ENCODE data around the gene INPP5J.

INPP5J gene

DNA sequence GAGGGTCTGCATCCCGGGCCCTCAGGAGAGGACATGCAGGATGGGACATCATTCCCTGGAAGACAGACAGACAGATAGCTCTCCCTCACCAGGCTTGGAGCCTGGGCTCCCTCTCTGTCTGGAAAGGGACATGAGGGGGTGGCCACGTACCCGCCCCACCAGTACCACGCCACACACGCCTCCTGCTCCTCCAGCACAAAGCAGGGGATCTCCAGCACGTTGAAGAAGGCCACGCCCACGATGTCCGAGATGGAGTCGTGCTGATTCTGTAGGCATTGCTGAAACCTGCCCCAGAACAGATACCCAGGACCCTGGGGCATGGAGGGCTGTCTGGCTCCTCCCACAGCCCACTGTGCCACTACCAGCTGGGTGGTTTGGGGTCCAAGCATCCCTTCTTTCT is 15.4 kb downstream of the INPP5J start:
- CTCF ChIA-PET, result no interaction called here
- no peak for DNase-seq (ENCODE audit: extremely low spot score)
- POLR2A ChIA-PET, result no interaction called here
- TF ChIP-seq HDGF (IDR thresholded peaks at IDR 0.05; ENCODE audit: borderline replicate concordance) (no peak), ARNT (IDR thresholded peaks at IDR 0.05) (no peak), ZNF384 (IDR thresholded peaks at IDR 0.05) (no peak), SP1 (IDR thresholded peaks at IDR 0.05) (no peak), FOXM1 (IDR thresholded peaks at IDR 0.05; ENCODE audit: borderline replicate concordance) (no peak), ELF4 (IDR thresholded peaks at IDR 0.05) (no peak), L3MBTL2 (conservative IDR thresholded peaks at IDR 0.05) (no peak)
- TF ChIP-seq, protein P1, sequence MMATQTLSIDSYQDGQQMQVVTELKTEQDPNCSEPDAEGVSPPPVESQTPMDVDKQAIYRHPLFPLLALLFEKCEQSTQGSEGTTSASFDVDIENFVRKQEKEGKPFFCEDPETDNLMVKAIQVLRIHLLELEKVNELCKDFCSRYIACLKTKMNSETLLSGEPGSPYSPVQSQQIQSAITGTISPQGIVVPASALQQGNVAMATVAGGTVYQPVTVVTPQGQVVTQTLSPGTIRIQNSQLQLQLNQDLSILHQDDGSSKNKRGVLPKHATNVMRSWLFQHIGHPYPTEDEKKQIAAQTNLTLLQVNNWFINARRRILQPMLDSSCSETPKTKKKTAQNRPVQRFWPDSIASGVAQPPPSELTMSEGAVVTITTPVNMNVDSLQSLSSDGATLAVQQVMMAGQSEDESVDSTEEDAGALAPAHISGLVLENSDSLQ (IDR thresholded peaks at IDR 0.05), result no peak

DNA sequence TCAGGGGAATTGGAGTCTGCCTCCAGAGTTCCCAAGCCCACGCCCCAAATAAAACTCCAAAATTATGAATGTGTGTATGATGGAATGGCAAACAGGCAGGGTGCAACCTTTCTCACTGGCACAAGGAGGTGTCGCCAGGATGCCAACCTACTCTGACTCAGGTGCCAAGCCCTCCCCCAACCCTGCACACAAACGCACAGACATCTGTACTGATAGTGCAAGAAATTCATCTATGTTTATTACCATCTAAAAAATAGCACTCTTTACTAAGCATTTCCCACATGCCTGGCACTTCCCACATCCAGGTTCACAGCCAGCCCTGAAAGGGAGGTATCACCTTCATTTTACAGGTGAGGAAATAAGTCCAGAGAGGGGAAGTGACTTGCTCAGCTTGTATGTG is 16.3 kb downstream of the INPP5J start:
- POLR2A ChIA-PET, result interaction anchor here (0.7 kb wide), 1 partner anchor 11 kb away, joined by 3 read pairs; no protein-coding TSS in a partner anchor
- TF ChIP-seq HDGF (IDR thresholded peaks at IDR 0.05; ENCODE audit: borderline replicate concordance) (no peak), NFRKB (IDR thresholded peaks at IDR 0.05) (no peak), TARDBP (IDR thresholded peaks at IDR 0.05) (no peak), BHLHE40 (IDR thresholded peaks at IDR 0.05; ENCODE audit: borderline replicate concordance) (no peak), FOXM1 (IDR thresholded peaks at IDR 0.05; ENCODE audit: borderline replicate concordance) (no peak), L3MBTL2 (conservative IDR thresholded peaks at IDR 0.05) (no peak), FOXA1 (IDR thresholded peaks at IDR 0.05) (no peak), ZNF384 (IDR thresholded peaks at IDR 0.05) (no peak), CTBP1 (IDR thresholded peaks at IDR 0.05; ENCODE audit: borderline replicate concordance) (no peak), ELF4 (IDR thresholded peaks at IDR 0.05) (no peak), FOXK2 (IDR thresholded peaks at IDR 0.05) (no peak), SP1 (IDR thresholded peaks at IDR 0.05) (no peak), ARNT (IDR thresholded peaks at IDR 0.05) (no peak), LEF1 (IDR thresholded peaks at IDR 0.05; ENCODE audit: borderline replicate concordance) (no peak), SUZ12 (IDR thresholded peaks at IDR 0.05) (no peak)
- TF ChIP-seq, protein P1 (IDR thresholded peaks at IDR 0.05), result no peak
- CTCF ChIA-PET, result interaction anchor here (0.5 kb wide), 1 partner anchor 9 kb away, joined by 3 read pairs; no protein-coding TSS in a partner anchor
- DNase-seq (ENCODE audit: extremely low spot score), result no peak

DNA sequence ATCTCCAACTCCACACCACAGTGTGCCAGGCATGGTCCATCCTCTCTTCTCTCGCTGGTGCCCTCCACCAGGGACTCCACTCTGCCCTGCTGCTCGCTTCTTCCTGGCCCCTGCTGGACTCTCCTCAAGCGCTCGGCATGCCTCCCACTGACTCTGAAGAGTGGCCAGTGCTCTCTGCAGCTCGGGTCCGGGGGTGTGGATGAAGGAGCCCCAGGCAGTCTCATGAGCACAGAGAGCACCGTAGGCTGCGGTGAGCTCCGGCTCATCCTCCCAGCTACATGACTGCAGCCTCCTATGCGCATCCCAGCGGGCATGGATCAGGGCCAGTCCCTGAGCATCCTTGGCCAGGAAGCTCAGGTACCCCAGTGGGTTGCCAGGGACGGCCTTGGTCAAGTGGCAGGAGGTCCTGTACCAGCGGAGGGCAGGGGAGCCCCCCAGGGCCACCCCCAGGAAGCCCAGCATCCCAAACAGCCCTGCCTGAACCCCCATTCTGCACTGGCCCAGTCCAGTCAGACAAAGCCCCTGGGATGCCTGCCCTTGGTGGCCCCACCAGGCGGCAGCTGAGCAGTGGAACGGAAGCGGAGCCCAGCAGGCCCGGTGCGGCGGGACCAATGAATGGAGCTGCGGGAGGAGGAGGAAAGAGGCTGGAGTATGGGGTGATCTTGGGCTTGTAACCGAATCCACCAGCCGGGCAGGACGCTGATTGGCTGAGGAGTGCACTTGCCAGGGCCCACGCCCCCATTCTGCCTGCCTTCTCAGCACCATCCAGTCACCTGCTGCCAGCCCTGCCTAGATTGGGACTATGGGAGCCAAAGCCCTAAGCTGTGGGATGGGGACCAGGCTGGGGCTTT is 17.3 kb downstream of the INPP5J start, which contains the start of gene PLA2G3:
PLA2G3 (minus strand) TSS at position 643 of the 851 bp plus-strand sequence; CDS start at position 489, 154 bp downstream.
- ChIA-PET POLR2A (interaction anchor here (1.0 kb wide), 2 partner anchors 12 to 19 kb away, joined by 3 to 4 read pairs; no protein-coding TSS in a partner anchor), CTCF (interaction anchor here (0.9 to 1.3 kb wide), 2 partner anchors 33 to 72 kb away, joined by 3 to 4 read pairs; partner anchors contain the start of genes LIMK2 and SELENOM)
- no peak for DNase-seq (ENCODE audit: extremely low spot score)
- TF ChIP-seq FOXK2 (IDR thresholded peaks at IDR 0.05) (no peak), L3MBTL2 (conservative IDR thresholded peaks at IDR 0.05) (no peak), SP1 (IDR thresholded peaks at IDR 0.05) (no peak)

DNA sequence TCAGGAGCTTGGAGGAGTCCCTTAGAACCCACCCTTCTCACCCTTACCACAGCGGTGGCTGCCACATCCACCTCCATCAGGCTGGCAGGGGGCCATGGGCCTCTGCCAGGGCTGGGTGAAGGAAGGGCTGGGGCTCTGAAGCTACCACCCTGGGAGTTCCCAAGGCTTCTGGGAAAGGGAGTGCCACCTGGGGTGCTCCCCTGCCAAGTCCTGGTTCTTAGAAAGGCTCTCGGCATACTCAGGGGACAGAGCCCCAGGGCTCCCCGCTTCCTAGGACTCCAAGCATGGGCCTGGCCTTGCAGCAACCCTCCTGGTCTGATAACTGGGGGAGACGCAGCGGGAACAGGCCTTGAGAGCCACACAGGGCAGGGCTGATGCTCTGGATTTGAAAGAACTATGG is 18.0 kb downstream of the INPP5J start:
- no peak for TF ChIP-seq ARNT (IDR thresholded peaks at IDR 0.05)
- TF ChIP-seq FOXK2 (IDR thresholded peaks at IDR 0.05), result no peak
- ChIA-PET POLR2A (interaction anchor here (1.0 kb wide), 2 partner anchors 13 to 18 kb away, joined by 3 to 4 read pairs; no protein-coding TSS in a partner anchor), CTCF (interaction anchor here (0.9 to 1.3 kb wide), 2 partner anchors 33 to 71 kb away, joined by 3 to 4 read pairs; partner anchors contain the start of genes LIMK2 and SELENOM)
- no peak for DNase-seq (ENCODE audit: extremely low spot score)

DNA sequence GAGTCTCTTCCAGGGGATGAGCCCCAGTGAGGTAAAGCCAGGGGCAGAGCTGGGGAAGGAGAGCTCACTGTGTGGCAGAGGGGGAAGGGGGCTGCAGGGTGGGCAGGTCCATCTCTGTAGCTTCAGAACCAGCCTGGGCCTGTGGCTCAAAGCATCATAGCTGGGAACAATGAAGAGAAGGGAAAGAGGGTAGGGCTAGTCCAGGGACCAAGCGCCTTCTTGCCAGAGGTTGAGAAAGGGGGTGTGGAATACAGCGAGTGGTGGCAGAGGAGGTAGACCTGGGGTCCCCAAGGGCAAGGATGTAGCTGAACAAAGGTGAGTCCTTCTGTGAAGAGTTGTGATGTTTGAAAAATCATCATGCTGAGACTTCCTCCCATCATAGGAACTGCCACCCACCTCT is 18.8 kb downstream of the INPP5J start:
- ChIA-PET POLR2A (interaction anchor here (1.0 kb wide), 1 partner anchor 173 kb away, joined by 3 read pairs; the partner anchor contains the start of genes MORC2 and TUG1), CTCF (interaction anchor here (1.3 kb wide), 1 partner anchor 34 kb away, joined by 4 read pairs; the partner anchor contains the start of gene SELENOM)
- DNase-seq (ENCODE audit: extremely low spot score), result no peak
- TF ChIP-seq ELF4 (IDR thresholded peaks at IDR 0.05), result no peak
- no peak for TF ChIP-seq BHLHE40 (IDR thresholded peaks at IDR 0.05; ENCODE audit: borderline replicate concordance)
- no peak for TF ChIP-seq ARNT (IDR thresholded peaks at IDR 0.05)
- TF ChIP-seq NFRKB (IDR thresholded peaks at IDR 0.05), result no peak
- TF ChIP-seq LEF1 (IDR thresholded peaks at IDR 0.05; ENCODE audit: borderline replicate concordance), result no peak
- TF ChIP-seq, protein P1 (IDR thresholded peaks at IDR 0.05), result no peak
- TF ChIP-seq FOXA1 (IDR thresholded peaks at IDR 0.05), result no peak
- TF ChIP-seq FOXK2 (IDR thresholded peaks at IDR 0.05), result no peak
- TF ChIP-seq FOXM1 (IDR thresholded peaks at IDR 0.05; ENCODE audit: borderline replicate concordance), result no peak
- no peak for TF ChIP-seq SUZ12 (IDR thresholded peaks at IDR 0.05)
- no peak for TF ChIP-seq CTBP1 (IDR thresholded peaks at IDR 0.05; ENCODE audit: borderline replicate concordance)
- TF ChIP-seq SP1 (IDR thresholded peaks at IDR 0.05), result no peak
- no peak for TF ChIP-seq TARDBP (IDR thresholded peaks at IDR 0.05)
- no peak for TF ChIP-seq ZNF384 (IDR thresholded peaks at IDR 0.05)
- TF ChIP-seq L3MBTL2 (conservative IDR thresholded peaks at IDR 0.05), result no peak
- TF ChIP-seq HDGF (IDR thresholded peaks at IDR 0.05; ENCODE audit: borderline replicate concordance), result no peak

DNA sequence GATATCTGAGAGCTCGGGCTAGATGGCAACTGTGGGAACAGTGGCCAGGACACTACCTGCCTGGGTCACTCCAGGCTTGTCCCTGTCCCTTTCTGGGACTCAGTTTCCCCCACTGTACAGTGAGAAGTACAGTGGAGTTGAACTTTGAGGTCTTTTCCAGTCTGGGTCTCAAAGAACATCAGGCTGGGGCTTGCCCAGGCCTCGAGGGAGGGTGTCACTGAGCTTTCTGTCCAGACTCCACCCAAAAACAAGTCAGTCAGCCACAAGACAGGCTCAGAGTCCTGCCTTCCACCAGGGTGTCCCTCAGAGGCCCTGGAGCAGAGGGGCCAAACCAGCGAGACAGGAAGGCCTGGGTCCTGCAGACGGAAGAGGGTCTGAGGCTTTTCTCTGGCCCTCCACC is 19.5 kb downstream of the INPP5J start:
- TF ChIP-seq FOXM1 (IDR thresholded peaks at IDR 0.05; ENCODE audit: borderline replicate concordance) (no peak), FOXA1 (IDR thresholded peaks at IDR 0.05) (no peak), ARNT (IDR thresholded peaks at IDR 0.05) (no peak), SUZ12 (IDR thresholded peaks at IDR 0.05) (no peak), NFRKB (IDR thresholded peaks at IDR 0.05) (no peak), SP1 (IDR thresholded peaks at IDR 0.05) (no peak), CTBP1 (IDR thresholded peaks at IDR 0.05; ENCODE audit: borderline replicate concordance) (no peak), L3MBTL2 (conservative IDR thresholded peaks at IDR 0.05) (no peak), BHLHE40 (IDR thresholded peaks at IDR 0.05; ENCODE audit: borderline replicate concordance) (no peak), ELF4 (IDR thresholded peaks at IDR 0.05) (no peak), LEF1 (IDR thresholded peaks at IDR 0.05; ENCODE audit: borderline replicate concordance) (no peak), ZNF384 (IDR thresholded peaks at IDR 0.05) (no peak), TARDBP (IDR thresholded peaks at IDR 0.05) (no peak), HDGF (IDR thresholded peaks at IDR 0.05; ENCODE audit: borderline replicate concordance) (no peak)
- TF ChIP-seq, protein P1 (IDR thresholded peaks at IDR 0.05), result no peak
- ChIA-PET POLR2A (interaction anchor here (1.0 kb wide), 1 partner anchor 173 kb away, joined by 3 read pairs; the partner anchor contains the start of genes MORC2 and TUG1), CTCF (interaction anchor here (0.6 to 1.0 kb wide), 3 partner anchors 35 to 508 kb away, joined by 3 to 4 read pairs (median 4); partner anchors contain the start of gene SELENOM)
- DNase-seq (ENCODE audit: extremely low spot score), result no peak

All from HEK293T (cell line).